Testis (tissue), 2 donors: ENCODE results near the gene USH1G.

Experiments used
- POLR2A ChIP-seq: fragments of 450-650 bp; IDR thresholded peaks from one replicate; pipeline ENCODE4 v1.6.1; 2017; ENCODE audit warnings: antibody characterized with exemption, mild to moderate bottlenecking, moderate library complexity
- TF ChIP-seq, protein P1 (sequence below), 3 experiments: fragments of 450-650 bp in 2 of 3; fragments of 200-600 bp in 1 of 3; sonication (generic) in 1 of 3; IDR thresholded peaks; one replicate each; pipeline ENCODE4 v1.5.1; 2016 to 2019; ENCODE audit warnings: antibody characterized with exemption in 3 of 3, mild to moderate bottlenecking in 2 of 3, moderate library complexity in 1 of 3

DNA sequence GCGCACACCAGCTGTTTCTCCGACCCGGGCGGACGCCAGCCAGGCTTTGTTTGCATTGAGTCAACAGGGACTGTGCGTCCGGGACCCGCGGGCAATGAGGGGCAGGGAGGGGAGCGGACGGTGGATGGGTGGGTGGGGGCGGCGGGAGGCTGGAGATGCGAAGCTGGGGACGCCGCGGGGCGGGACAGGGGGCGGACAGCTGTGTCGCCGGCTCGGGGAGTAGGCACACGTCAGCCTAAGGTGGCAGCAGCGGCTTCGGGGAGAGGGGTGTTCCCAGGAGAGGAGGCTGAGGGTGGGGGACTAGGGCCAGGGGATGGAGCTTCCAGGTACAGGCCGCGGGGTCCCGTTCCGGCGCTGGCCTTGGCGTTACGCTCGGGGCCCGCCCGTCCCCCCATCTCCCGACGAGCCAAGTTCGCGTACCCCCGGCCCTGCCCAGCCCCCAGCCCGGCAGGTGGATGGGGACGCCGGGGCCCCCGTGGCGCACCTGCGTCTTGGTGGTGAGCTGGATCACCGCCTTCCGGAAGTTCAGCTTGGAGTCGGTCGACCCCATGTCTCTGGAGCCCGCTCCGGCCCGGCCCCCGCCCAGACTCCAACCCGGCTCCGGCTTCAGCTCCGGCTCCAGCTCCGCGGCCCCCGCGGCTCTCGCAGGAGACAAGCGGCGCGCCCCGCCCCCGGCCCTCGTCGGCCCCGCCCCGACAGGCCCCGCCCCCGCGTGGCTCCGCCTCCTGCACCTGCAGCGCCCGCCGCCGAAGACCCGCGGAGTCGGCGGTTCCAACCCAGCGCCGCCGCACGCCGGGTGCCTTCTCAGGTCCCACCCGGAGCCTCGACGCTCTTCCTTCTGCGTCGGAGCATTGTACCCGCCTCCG is 49.3 kb upstream of the USH1G start, which contains the start of gene HID1:
- no peak for TF ChIP-seq POLR2A
- TF ChIP-seq, protein P1, sequence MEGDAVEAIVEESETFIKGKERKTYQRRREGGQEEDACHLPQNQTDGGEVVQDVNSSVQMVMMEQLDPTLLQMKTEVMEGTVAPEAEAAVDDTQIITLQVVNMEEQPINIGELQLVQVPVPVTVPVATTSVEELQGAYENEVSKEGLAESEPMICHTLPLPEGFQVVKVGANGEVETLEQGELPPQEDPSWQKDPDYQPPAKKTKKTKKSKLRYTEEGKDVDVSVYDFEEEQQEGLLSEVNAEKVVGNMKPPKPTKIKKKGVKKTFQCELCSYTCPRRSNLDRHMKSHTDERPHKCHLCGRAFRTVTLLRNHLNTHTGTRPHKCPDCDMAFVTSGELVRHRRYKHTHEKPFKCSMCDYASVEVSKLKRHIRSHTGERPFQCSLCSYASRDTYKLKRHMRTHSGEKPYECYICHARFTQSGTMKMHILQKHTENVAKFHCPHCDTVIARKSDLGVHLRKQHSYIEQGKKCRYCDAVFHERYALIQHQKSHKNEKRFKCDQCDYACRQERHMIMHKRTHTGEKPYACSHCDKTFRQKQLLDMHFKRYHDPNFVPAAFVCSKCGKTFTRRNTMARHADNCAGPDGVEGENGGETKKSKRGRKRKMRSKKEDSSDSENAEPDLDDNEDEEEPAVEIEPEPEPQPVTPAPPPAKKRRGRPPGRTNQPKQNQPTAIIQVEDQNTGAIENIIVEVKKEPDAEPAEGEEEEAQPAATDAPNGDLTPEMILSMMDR (IDR thresholded peaks at IDR 0.05) = no peak
